Fibroblast of skin of left quadriceps (primary cell): ENCODE measurements around the gene GXYLT2.
"Not testable (repeated sequence)": the region's sequence is repeated elsewhere in the genome, so short reads cannot be mapped to it uniquely, and the experiment has no call there.

Experiments
- DNase-seq, 2 experiments: peaks; one replicate each; pipeline ENCODE4 v3.0.0-alpha.2; 2013; ENCODE audit warnings: low read depth in 2 of 2

The GXYLT2 gene

DNA sequence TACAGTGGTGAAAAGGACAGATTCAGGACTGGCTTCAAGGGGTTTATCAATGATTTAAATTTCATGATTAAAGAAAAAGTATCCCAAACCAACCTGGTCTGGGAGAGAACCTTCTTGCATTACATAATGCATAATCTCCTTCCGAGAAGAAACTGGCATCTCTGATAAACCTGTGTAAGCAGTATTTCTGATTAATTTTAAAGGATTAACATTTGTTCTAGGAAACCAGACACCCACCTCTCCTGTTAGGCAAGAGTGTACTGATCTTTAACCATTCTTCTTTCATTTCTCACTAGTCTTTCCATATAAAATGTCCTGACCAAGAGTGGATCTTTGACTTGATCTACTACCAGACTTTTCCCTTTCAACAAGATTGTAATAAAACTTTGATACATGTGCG lies 85.9 kb downstream of the GXYLT2 start:
- no peak for DNase-seq

DNA sequence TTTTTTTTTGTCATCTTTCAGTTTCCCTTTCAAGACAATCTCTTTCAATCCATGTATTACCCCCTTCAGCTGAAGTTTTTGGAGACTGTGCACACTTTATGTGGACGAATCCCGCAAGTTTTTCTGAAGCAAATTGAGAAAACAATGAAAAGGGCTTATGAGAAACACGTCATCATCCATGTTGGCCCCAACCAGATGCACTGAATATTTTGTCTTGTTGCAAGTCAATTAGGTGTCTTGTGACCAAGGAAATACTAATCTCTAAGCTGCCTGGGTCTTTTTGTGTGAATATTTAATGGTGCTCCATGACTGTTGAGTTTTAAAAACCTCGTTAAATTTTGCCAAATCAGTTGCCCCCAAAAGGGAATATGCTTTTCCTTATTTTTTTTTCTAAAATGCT lies 87.1 kb downstream of the GXYLT2 start:
- no peak for DNase-seq

DNA sequence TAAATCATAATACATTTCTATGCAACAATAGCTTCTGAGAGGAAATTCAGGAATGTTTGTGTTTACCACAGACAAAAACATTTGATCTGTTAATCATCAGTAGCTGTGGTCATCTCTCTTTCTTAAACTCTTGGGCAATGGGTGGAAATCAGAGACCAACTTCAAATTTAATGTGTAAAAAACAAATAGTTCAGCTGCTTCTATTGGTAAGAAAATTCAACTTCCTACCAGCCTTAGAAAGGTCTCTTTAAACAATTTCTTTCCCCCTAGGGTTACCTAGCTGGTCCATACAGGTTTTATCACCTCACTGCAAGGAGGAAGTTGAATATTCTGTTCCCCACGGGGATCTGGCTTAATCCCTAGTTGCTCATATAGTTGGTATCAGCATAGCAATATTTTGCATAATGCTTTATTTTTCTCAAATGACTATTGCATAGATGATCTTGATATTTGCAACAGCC lies 88.5 kb downstream of the GXYLT2 start:
- peak in 1 of 2 experiments; percentile 11 for DNase-seq

DNA sequence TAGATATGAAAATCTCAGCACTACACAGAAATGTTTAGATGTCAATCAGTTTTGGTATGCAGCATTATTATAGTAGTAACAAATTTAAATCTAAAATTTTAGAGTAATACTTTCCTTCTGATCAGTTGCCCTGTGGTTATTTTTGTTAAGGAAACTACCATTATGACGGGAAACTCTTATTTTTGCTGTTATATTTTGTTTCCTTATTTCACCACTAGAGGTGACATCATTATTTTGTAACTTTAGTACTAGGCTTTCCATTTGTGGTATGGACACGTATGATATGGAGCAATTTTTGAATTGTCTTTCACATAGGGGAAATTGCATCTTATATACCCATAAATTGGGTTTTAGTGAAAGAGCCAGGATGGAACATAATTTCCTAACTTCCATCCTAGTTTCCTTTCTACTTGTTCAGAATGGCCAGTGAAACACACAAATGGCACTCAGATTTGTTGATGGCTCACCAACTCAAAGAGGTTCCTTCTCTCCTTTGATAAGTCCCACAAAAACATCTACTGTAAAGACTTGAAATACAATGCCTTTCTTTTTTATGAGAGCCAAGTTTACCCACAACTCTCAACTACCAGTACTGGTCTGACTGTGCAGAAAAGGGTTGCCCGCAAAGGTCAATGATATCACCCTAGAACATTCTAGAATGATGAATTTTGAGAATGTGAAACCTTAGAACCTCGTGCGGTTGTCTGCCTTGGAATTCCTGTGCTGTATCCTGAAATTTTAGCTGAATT lies 89.4 kb downstream of the GXYLT2 start:
- no peak for DNase-seq

DNA sequence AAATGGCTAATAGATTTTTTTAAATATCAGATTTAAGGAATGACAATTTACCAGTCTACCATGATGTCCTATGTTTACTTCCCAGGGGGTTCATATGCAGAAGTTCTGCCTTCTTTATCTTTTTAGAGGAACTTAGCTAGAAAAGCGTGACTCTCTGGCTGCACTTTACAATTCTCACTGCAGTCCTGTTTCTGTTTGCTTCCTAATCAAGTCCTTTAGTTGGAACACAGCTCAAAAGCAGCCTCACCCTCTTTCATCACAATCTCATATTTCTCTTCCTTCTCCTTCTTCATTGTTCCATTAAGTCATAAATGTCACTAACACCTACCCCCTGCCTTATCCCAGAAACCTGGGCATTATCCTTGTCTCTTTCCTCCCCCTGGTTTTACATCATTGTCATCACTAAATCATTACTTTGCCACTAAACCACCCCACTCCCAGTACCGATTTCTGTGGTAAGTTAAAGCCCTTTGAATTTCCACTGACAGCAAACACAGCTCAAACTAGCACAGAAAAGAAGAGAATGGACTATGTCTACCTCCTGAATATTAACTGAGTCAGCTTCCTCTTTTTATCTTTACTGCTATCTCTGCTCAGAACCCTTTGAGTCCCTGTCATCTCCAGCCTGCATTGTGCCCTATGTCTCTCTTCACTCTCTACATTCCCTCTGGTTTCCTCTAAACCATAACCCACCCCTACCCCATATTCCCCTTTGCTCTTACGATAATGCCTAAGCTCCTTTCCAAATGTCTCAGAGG lies 94.9 kb downstream of the GXYLT2 start:
- no peak for DNase-seq

DNA sequence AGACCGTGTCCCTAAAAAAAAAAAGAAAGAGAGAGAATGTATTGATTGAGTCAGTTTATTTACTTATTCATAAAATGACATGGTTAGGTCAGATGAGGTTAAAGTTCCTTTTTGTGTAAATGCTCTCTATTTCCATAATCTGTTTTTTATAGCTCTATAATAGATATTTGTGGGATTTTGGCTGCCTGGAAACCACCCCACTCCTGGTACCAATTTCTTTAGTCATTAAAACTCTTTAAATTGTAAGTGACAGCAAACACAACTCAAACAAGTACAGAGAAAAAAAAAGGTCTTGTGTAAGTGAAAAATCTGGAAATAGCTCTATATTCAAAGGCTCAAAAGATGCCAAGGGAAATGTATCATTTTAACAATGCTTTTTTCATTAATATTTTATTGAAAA lies 97.7 kb downstream of the GXYLT2 start:
- no peak for DNase-seq

DNA sequence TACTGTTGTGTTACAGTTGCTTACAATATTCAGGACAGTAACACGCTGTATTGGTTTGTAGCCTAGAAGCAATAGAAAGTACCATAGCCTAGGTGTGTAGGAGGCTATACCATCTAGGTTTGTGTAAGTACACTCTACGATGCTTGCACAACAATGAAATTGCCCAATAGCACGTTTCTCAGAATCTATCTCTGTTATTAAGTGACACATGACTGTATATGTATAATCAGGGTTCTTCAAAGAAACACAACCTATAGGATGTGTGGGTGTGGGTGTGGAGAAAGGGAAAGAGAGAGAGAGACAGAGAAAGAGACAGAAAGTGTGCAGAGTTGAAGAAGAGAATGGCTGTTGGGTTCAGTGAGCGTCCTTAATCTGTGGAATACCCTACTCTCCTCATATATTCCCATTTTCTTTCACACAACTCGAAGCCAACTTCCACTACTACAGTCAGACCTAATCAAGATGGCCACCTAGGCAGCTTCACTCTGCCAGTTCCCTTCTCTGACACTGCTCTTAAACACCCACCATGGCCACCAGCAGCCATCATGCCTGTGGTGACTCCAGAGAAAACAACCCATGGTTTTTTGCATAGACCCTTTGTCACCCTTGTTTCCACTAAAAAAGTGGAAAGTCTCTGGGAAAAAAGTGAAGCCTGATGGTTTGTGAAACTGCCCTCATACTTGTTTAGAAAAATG lies 103.0 kb downstream of the GXYLT2 start:
- DNase-seq: no peak

DNA sequence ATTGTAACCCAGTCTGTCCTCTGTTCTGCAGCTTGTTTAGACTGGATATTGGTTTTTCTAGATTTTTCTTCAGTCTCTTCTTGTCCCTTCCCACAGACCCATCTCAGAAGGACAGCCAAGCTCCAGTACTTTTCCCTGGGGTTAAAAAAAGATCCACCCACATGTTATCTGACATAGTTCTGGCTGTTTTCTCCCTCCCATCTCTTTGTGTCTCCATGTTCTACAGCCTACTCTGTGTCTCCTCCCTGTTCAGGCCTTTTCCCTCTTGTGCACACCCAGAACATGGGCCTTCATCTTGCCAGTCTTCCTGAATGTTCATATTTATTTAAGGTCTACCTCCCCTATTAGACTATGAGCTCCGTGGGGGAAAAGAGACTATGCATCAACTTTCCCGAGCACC lies 103.7 kb downstream of the GXYLT2 start:
- DNase-seq: no peak

DNA sequence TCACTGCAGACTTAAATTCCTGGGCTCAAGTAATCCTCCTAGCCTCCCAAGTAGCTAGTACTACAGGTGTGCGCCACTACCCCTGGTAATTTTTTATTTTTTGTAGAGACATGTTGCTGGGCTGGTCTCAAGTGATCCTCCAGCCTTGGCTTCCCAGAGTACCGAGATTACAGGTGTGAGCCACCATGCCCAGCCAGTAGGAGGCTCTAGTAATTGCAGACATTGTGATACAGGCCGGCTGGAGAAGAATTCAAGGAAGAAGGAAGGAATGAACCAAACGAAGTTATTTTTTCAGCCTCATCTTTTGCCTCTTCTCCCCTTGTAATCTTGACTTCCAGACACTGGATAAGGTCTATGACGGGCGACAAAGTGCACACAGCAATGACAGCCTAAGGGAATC lies 105.5 kb downstream of the GXYLT2 start:
- DNase-seq: no peak

DNA sequence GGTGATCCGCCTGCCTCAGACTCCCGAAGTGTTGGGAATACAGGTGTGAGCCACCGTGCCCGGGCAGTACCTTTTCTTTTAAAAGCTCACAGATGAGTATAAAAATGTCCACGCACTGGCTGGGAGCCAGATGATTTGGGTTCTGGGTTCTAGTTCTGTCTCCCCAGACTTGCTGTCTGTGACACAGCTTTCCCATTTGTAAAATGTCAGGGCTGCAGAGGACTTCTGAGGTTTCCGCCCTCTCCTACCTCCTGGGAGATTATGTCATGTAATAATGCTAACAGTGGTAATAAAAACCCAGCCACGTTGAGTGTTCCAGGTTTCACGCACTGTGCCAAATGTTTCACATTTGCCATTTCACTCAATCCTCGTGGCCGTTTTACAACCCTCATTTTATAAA lies 107.5 kb downstream of the GXYLT2 start:
- no peak for DNase-seq

DNA sequence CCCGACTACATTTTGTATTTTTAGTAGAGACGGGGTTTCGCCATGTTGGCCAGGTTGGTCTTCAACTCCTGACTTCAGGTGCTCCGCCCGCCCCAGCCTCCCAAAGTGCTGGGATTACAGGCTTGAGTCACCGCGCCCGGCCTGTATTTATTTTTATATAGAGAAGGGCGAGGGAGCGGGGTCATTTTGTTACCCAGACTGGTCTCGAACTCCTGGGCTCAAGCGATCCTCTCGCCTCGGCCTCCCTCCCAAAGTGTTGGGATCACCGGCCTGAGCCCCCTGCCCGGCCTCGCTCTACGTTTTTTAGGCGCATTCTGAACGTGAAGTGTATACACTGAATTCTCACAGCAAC lies 108.3 kb downstream of the GXYLT2 start:
- DNase-seq: no peak

DNA sequence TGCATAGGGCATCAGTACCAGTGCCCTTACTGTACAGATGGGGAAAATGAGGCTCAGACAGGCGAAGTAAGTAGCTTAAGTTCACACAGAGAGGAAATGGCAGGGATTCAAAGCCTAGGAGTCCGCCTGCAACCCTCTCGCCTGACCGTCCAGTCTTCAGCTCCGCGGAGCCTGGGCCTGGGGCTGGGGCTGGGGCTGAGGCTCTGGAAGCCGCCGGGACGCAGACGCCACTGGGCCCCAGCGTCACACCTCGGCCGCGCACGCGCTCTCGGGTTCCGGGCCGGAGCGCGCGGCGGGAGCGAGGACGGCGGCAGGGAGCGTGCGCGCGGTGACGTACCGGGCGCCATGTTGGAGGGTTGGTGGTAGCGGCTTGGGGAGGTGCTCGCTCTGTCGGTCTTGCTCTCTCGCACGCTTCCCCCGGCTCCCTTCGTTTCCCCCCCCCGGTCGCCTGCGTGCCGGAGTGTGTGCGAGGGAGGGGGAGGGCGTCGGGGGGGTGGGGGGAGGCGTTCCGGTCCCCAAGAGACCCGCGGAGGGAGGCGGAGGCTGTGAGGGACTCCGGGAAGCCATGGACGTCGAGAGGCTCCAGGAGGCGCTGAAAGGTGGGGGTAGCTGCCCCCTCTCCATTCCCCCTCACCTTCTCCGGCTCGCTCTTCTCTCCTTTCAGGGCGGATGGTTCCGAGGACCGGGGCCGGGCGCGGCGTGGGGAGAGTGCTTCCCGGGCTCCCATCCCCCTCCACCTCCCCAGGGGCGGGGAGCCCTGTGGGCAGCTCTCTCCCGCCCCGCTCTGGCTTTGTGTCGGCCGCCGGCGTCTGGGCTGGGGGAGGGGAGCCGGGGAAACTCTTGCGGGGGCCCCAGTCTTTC lies 108.9 kb downstream of the GXYLT2 start, which contains the start of gene PPP4R2:
TSS of gene PPP4R2 (plus strand) at position 339 of the 861 bp plus-strand sequence. CDS start at position 566, 227 bp downstream.
- peak; percentile 80 to 85 for DNase-seq

DNA sequence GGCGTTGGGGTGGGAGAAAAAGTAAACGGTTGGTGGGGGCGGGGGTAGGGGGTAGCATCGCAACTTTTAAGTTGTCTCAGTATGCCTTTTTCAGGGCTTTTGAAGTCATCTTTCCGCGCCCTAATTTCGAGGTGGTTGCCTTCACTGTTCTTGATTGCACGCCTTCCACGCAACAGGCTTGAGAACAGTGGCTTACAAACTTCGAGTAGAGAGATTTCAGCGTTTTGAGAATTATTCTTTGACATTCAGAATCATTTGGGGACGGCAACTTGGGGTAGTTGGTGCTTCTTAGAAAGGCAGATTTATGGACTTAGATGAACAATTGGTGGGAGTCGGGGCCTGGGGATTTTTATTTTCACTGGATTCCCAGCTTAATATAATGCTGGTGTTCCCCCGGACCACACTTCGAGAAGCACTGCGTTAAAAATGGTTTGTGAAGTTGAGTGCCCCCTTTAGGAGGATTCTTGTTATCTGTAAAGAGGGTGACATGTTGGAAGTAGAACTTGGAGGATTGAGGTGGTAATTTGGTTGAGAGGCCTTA lies 109.6 kb downstream of the GXYLT2 start:
- DNase-seq: peak; percentile 25 to 29

DNA sequence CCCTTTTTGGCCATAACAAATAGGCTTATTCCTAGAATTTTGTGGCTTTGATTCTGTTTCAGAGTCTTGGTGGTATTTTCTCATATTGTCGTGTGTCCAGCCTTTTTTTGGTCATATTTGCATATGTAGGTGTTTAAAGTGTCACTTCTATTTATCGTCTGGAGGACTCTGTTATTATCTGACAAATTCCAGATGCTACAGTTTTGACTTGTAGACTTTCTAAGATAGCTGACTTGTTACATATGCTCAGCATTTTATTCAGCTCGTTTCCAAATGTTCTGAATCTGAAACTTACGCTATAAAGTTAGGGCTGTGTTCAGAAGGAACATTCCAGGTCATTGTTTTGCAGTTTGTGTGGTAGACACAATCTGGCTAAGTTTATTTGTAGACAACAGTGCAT lies 110.6 kb downstream of the GXYLT2 start:
- no peak for DNase-seq

DNA sequence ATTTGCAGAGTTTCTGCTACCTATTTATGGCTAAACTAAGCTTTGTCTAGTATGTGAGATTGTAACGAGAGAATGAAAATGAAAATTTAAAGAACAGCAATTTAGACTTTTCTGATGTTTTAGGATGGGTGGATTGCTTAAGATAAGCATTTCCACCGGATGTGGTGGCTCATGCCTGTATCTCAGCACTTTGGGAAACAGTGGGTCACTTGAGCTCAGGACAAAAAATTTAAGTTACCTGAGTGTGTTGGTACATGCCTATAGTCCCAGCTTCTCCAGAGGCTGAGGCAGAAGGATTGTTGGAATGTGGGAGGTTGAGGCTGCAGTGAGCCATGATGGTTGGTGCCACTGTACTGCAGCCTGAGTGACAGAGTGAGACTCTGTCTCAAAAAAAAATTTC lies 112.1 kb downstream of the GXYLT2 start:
- DNase-seq: no peak

DNA sequence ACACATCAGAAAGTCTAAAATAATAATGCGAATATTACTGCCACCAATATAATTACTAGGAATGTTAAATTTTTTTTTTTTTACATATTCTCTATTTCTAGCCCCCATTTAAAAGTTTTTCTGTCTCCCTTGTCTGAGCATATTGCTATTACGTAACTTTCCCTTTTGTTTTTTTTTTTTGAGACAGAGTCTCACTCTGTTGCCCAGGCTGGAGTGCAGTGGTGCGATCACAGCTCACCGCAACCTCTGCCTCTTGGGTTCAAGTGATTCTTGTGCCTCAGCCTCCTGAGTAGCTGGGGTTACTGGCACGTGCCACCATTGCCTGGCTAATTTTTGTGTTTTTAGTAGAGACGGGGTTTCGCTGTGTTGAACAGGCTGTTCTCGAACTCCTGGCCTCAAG lies 115.2 kb downstream of the GXYLT2 start:
- DNase-seq: not testable (repeated sequence)

DNA sequence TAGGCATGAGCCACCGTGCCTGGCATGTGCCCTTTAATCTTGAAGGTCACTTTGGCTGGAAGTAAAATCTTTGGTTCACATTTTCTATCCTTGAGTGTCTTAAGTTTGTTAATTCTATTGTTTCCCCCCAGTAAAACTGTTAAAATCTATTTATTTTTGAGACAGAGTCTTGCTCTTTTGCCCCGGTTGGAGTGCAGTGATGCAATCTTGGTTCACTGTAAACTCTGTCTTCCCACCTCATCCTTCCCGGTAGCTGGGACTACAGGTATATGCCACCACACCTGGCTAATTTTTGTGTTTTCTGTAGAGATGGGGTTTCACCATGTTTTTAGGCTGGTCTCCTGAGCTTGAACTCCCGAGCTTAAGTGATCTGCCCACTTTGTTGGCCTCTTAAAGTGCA lies 116.5 kb downstream of the GXYLT2 start:
- DNase-seq: no peak

DNA sequence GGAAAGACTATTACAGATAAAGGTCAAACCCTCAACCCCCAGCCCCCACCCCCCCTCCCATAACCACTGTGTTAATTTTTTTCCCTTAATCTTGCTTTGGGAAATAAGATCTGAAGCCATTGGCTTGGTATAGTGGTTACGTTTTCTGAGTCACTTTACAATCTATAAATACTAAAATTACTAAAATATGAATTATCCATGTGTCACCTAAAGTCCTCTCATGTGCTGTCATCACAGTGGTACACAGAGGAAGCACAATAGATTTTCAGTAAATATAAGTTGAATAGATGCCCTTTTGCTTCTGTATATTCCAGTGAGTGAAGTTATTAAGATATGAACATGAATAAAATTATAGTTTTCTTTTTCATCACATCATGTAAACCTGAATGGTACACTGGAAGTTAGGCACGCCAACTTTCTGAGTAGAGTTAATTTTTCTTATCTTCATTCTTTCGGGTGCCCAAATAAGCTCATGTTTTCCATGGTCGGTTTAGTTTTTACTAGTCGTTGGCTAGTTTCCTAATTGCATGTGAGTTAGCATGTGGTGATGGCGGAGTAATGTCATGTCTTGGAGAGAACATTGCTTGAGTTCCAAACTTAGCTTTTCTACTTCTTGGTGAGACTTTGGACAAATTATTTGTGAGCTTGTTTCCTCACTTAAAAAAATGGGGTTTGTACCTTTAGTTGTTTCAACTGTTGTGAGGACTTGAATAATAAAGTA lies 120.3 kb downstream of the GXYLT2 start:
- DNase-seq: no peak

DNA sequence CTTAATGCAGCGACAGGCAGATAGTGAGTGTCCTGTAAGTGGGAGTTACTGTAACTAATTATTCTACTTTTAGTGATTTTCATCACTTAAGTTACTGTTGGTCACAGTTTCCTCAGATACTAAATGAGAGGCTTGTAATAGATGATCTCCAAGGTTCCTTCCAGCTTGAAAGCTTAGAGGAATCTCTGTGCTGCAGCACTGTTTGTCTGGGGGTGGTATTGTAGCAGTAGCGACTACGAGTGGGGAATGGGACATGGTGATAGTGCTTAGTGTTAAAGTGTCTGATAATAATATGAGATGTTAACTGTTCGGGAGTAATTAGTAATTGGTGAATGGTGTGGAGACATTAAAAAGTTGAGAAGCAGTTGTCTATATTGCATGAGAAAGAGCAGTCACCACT lies 121.2 kb downstream of the GXYLT2 start:
- no peak for DNase-seq

DNA sequence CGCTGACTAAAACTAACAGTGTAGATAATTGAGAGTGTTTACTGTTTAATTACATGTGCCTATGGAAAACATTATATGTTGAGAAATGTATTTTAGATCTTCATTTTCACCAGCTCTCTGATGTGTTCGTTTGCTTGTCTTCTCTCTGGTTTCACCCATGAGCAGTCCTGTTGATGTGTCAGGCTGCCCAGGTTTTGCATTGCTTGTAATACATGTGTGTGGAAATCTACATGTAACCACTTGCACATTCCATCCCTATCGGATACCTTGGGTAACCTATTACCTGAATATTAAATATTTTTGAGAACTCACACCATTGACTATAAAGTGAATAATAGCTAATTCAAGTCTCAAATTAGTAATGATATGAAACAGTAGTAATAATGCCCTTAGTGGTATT lies 121.9 kb downstream of the GXYLT2 start:
- DNase-seq: no peak

DNA sequence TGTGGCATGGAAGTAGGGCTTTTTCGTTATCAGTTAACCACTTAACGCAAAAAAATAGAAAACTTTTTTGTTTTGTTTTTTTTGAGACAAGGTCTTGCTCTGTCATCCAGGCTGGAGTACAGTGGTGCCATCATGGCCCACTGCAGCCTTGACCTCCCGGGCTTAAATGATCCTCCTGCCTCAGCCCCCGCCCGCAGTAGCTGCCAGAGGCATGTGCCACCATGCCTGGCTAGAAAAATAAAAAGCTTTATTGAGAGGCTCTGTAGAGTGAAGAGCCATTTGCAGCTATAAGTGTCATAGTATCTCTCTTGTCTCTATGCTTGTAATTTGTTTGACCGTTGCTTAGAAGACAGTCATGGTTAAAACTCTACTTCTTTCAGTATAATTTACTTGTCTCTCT lies 122.3 kb downstream of the GXYLT2 start:
- DNase-seq: no peak
